ENCODE data around the gene GPATCH1. TPM values are rescaled to one million over a fixed set of nuclear protein-coding genes. Genes with fewer than 3 reads are reported as not detected.
A peak's percentile ranks its signal among the peaks of the same experiment; 100 is the strongest.

GPATCH1 gene
- total and polyA plus RNA-seq, 2 of the 13 experiments (the other 11 are each of a cell fraction or from before 2014, with no cell fraction given), result 6.8 to 6.9 TPM

GRCh38 chr19:33176670-33177416 lies 95.9 kb downstream of the GPATCH1 start (continued):
- TF ChIP-seq IRX3 (CRISPR knock-in tag; IDR thresholded peaks at IDR 0.05; ENCODE audit: borderline replicate concordance, low read depth) (no peak), MIER2 (CRISPR knock-in tag; IDR thresholded peaks at IDR 0.05) (no peak), KDM4B (CRISPR knock-in tag; IDR thresholded peaks at IDR 0.05) (no peak), ZNF335 (CRISPR knock-in tag; IDR thresholded peaks at IDR 0.05) (0 out of 2 replicates have a peak, but pooled peaks have one; percentile 65), DNMT1 (CRISPR knock-in tag; IDR thresholded peaks at IDR 0.05) (0 out of 2 replicates have a peak, but pooled peaks have one; percentile 77), ASH2L (IDR thresholded peaks at IDR 0.05; ENCODE audit: insufficient read length, low read depth, low read length) (peak; percentile 85), SRSF1 (optimal IDR thresholded peaks at IDR 0.05; ENCODE audit: low read depth, low read length) (no peak), ZNF784 (CRISPR knock-in tag; IDR thresholded peaks at IDR 0.05; ENCODE audit: borderline replicate concordance) (peak; percentile 63; the same call in 1 of the 2 replicates), ZNF44 (CRISPR knock-in tag; IDR thresholded peaks at IDR 0.05) (no peak), TAF15 (IDR thresholded peaks at IDR 0.05; ENCODE audit: low read depth, low read length, poor library complexity, severe bottlenecking) (peak; percentile 77), ZFP62 (CRISPR knock-in tag; IDR thresholded peaks at IDR 0.05) (0 out of 2 replicates have a peak, but pooled peaks have one; percentile 21), YEATS4 (CRISPR knock-in tag; IDR thresholded peaks at IDR 0.05; ENCODE audit: borderline replicate concordance) (peak; percentile 87), ARHGAP35 (CRISPR knock-in tag; IDR thresholded peaks at IDR 0.05; ENCODE audit: borderline replicate concordance) (peak; percentile 25; the same call in 1 of the 2 replicates), HNRNPLL (IDR thresholded peaks at IDR 0.05; ENCODE audit: low read depth, low read length, poor library complexity, severe bottlenecking) (peak; percentile 80), THRA (CRISPR knock-in tag; IDR thresholded peaks at IDR 0.05; ENCODE audit: borderline replicate concordance) (peak; percentile 38; the same call in 1 of the 2 replicates), HINFP (CRISPR knock-in tag; IDR thresholded peaks at IDR 0.05; ENCODE audit: low read depth) (0 out of 2 replicates have a peak, but pooled peaks have one; percentile 18), ZNF644 (CRISPR knock-in tag; IDR thresholded peaks at IDR 0.05; ENCODE audit: low read depth) (no peak), BCL3 (CRISPR knock-in tag; IDR thresholded peaks at IDR 0.05) (0 out of 2 replicates have a peak, but pooled peaks have one; percentile 52), SALL2 (CRISPR knock-in tag; IDR thresholded peaks at IDR 0.05) (no peak; the same call in 1 of the 2 replicates), SKI (IDR thresholded peaks at IDR 0.05; ENCODE audit: partially characterized antibody) (peak; percentile 70), SOX6 (IDR thresholded peaks at IDR 0.05) (no peak), SOX6 (CRISPR knock-in tag; IDR thresholded peaks at IDR 0.05) (peak; percentile 72), GFI1 (CRISPR knock-in tag; IDR thresholded peaks at IDR 0.05; ENCODE audit: borderline replicate concordance) (peak; percentile 63; the same call in 1 of the 2 replicates), HIVEP1 (CRISPR knock-in tag; IDR thresholded peaks at IDR 0.05) (no peak; the same call in none of the 2 replicates), ZFP36L1 (CRISPR knock-in tag; IDR thresholded peaks at IDR 0.05) (peak; percentile 77; the same call in 1 of the 2 replicates)
